Measurements from ENCODE around the gene GAS7. TPM values are rescaled to one million over a fixed set of nuclear protein-coding genes. Genes with fewer than 3 reads are reported as not detected.

GAS7 gene
- total RNA-seq = 4.5 and 8.6 TPM in 2 replicates

DNA sequence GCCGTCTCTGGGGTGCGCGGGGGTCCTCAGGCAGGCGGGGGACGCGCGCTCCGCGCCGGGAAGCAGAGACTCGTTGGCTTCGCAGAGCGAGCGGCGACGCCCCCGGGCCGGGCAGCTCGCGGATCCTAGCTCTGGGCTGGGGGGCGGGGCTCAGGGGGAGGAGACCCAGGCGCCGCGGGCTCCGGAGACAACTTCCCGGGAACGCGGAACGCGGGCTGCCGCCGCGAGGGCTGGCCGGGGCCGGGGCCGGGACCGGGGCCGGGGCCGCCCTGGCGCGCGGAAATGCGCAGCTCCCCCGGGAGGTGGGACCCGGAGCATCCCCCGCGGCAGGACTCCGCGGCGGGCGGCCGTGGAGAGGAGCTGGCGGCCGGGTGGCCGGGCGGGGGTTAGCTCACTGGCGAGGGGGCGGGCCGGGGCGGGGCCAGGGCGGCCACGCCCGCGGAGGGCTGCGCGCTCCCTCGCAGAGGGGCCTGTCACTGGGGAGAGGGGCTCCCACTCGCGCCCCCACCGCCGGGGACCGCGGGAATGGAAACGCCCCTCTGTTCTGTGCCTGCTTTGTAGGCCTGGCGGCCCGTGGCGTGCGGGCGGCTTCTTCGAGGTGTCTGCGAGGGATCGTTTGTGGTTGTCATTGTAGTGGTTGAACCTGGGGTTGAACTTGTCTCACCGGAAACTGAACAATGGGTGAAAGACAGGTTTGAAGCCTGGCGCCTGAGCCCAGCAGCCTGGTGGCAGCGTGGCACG is at the start of gene GAS7:
TSS of gene GAS7 (minus strand) at position 98 of the 741 bp plus-strand sequence.
- TF ChIP-seq, protein P1, sequence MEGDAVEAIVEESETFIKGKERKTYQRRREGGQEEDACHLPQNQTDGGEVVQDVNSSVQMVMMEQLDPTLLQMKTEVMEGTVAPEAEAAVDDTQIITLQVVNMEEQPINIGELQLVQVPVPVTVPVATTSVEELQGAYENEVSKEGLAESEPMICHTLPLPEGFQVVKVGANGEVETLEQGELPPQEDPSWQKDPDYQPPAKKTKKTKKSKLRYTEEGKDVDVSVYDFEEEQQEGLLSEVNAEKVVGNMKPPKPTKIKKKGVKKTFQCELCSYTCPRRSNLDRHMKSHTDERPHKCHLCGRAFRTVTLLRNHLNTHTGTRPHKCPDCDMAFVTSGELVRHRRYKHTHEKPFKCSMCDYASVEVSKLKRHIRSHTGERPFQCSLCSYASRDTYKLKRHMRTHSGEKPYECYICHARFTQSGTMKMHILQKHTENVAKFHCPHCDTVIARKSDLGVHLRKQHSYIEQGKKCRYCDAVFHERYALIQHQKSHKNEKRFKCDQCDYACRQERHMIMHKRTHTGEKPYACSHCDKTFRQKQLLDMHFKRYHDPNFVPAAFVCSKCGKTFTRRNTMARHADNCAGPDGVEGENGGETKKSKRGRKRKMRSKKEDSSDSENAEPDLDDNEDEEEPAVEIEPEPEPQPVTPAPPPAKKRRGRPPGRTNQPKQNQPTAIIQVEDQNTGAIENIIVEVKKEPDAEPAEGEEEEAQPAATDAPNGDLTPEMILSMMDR (IDR thresholded peaks at IDR 0.05; ENCODE audit: insufficient read depth, low read depth, low read length) = no peak
- DNase-seq (ENCODE audit: low read depth) = peak; percentile 47
- H3K4me3 ChIP-seq (ENCODE audit: low read depth, low read length) = peak within 1 kb of the TSS; percentile 71

DNA sequence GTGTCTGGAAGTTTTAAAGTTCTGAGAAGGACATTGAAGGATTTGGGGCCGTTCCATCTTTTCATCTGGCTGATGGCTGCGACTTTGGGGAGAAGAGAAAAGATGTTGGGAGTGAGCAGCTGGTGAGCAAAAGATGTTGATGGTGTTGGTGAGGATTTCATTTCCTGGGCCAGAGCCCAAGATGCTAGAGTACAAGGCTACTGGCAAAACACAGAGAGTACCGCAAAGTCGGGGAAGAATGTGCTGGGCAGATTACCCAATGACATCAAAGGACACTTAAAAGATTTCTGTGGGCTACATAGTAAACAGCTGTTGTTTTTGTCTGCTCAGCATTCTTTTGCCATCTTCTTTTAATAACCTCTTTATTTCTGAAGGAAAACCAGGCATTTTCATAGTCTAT is 49.4 kb upstream of the GAS7 start:
- H3K4me3 ChIP-seq (ENCODE audit: low read depth, low read length) = no peak overlapping the region
- TF ChIP-seq, protein P1 (IDR thresholded peaks at IDR 0.05; ENCODE audit: insufficient read depth, low read depth, low read length) = no peak
- DNase-seq (ENCODE audit: low read depth) = peak; percentile 56

DNA sequence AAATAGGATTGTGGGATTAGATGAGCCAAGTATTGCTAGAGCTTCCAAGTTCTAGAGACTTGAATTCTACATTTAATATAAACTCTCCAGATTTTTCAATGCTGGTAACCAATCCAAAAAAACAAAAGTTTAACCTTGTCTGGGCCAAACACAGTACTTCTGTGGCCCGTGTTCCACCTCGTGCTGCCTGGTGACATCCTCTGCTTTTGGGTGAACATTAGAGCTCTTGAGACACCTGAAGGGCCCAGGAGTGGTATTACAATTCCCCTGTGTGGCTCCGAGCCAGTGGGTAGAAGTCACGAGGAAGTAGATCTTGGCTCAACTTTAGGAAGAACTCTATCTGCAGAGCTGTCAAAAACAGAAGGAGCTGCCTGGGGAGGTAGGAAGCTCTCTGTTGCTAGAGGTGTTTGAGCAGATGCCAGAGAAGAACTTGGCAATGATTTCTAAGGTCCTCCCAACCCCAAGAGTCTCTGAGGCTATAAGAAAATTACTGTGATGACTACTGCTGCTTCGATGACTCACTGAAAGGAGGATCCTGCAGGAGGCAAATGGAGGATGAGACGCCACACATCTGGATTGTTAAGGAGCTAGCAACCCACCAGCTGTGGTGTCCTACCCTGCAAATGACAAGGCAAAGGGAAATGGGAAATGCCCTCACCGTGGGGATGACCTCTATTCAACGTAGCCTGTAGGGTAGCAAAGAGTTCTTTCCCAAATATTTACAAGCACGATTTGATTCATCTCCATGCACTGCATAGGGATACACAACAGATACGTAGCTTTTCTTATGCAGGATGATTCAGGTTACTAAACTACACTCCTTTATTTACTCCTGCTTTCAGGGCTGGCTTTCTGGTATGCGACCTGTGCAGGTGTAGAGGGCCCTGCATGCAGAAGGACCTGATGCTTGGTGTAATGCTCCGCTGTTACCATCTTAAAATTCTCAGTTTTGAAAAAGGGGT is 45.8 kb upstream of the GAS7 start:
- peak; percentile 39 for DNase-seq (ENCODE audit: low read depth)
- H3K4me3 ChIP-seq (ENCODE audit: low read depth, low read length) = no peak overlapping the region
- TF ChIP-seq, protein P1 (IDR thresholded peaks at IDR 0.05; ENCODE audit: insufficient read depth, low read depth, low read length) = no peak

DNA sequence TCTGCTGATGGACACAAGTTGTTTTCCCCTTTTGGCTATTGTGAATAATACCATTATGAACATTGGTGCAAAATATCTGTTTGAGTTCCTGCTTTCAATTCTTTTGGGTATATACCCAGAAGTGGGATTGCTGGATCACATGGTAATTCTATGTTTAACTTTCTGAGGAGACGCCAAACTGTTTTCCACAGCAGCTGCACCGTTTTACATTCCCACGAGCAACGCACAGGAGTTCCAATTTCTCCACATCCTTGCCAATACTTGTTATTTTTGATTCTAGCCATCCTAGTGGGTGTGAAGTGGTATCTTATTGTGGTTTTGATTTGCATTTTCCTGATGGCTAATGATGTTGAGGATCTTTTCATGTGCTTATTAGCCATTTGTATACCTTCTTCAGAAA is 43.4 kb upstream of the GAS7 start:
- DNase-seq (ENCODE audit: low read depth) = no peak
- TF ChIP-seq, protein P1 (IDR thresholded peaks at IDR 0.05; ENCODE audit: insufficient read depth, low read depth, low read length) = no peak
- H3K4me3 ChIP-seq (ENCODE audit: low read depth, low read length) = no peak overlapping the region

DNA sequence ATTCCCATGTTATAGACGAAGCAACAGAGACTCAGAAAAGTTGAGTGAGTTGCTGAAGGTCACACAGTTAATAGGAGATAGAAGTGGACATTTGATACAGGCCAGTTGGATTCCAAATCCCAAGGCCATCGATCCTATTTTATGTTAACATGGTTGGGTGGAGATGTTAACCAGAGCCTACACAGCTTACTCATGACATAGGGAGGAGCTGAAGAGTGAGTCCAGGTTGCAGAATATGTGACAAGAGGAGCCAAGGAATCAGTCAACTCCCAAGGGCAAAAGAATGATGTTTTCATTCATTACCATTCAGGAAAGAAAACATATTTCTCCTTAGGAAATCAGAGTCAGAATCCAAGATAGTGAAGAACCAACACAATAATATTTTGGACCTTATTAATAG is 40.3 kb upstream of the GAS7 start:
- DNase-seq (ENCODE audit: low read depth) = no peak
- no peak overlapping the region for H3K4me3 ChIP-seq (ENCODE audit: low read depth, low read length)
- TF ChIP-seq, protein P1 (IDR thresholded peaks at IDR 0.05; ENCODE audit: insufficient read depth, low read depth, low read length) = no peak

DNA sequence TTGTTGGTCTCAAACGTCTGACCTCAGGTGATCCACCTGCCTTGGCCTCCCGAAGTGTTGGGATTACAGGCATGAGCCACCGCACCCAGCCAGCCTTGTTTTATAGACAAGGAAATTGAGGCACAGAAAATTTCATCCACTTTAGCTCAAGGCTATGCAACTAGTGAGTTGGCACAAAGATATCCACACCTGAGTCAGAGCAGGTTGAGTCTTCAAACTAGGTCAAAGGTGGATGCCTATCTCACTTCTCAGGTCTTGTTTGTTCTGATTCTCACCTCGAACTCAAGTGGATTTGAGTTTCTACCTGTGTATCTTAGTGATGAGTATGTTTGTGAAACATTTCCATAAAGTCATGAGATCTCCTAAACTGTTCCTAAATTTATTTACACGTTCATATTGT is 35.6 kb upstream of the GAS7 start:
- TF ChIP-seq, protein P1 (IDR thresholded peaks at IDR 0.05; ENCODE audit: insufficient read depth, low read depth, low read length) = no peak

More for the DNA sequence above, 35.6 kb upstream of the GAS7 start:
- H3K4me3 ChIP-seq (ENCODE audit: low read depth, low read length) = no peak overlapping the region
- no peak for DNase-seq (ENCODE audit: low read depth)
